GM23338 (cell line): ENCODE measurements around the gene PIK3R4. TPM values are rescaled to one million over a fixed set of nuclear protein-coding genes. Genes with fewer than 3 reads are reported as not detected.

Source experiments
- polyA plus RNA-seq: library from polyadenylated mRNA; unstranded; fragments of >200 nt; fragmentation: Nextera tagmentation; extraction: Ambion mirVana; gene quantifications from 2 replicates; pipeline ENCODE4 v1.2.1, GENCODE V29; 2016
- total RNA-seq: library from RNA; depleted of rRNA; stranded (reverse); fragments of >200 nt; shearing (Covaris generic); gene quantifications from 2 replicates; pipeline ENCODE4 v1.2.3, GENCODE V29; 2014; rRNA removed

The PIK3R4 gene
- total and polyA plus RNA-seq, 2 experiments from 2014 or later, result 48.8 to 65.1 TPM

Other genes with a start within 250 kb of the PIK3R4 start
- gene COL6A6, start 229.7 kb downstream of the PIK3R4 start, total RNA-seq, result 0.04 and 0.07 TPM in 2 replicates
- 0.10 TPM in 1 of 2 replicates, not detected in the other for gene COL6A6, start 229.7 kb downstream of the PIK3R4 start, polyA plus RNA-seq
- gene ATP2C1, start 147.3 kb upstream of the PIK3R4 start, total RNA-seq, result 75.7 and 81.9 TPM in 2 replicates
- gene ATP2C1, start 147.3 kb upstream of the PIK3R4 start, polyA plus RNA-seq, result 21.2 and 28.1 TPM in 2 replicates